Measurements from ENCODE around the gene NUP188.

DNA sequence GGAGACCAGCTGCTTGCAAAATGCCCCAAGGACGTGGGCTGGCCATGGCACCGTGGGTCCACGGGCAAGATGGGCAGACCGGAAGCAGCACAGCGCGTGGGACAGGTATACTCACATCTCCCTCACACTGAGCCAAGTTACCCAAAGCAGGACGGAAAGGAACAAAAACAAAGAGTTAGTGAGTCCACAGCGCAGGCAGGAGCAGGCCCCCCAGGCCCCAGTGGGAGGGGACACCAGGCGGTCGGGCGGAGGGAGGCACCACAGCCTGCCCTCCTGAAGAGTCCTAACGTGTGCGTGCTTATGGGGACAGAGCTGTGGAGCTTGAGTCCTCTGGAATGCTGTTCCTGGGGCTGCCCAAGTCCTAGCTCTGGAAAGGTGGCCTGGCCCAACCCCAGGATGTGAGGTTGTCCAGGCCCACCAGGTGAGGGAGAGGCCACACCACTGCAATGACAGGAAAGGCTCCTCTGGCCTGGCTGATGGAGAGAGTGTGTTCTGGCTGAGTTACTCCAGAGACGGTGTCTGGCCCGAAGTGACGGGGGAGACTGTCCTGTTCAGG is 65.5 kb downstream of the NUP188 start:
- TF ChIP-seq ZNF274 (IDR thresholded peaks at IDR 0.05; ENCODE audit: low read depth, low read length) (no peak), YY1 (IDR thresholded peaks at IDR 0.05; ENCODE audit: insufficient read depth, insufficient read length) (no peak)

Measured in NT2/D1 (cell line).